Hepatocyte (in vitro differentiated cells): ENCODE results near the gene ACTR3C.

Source experiments
- EZH2 ChIP-seq: fragments of 200-600 bp; sonication (generic); IDR thresholded peaks from 2 replicates; pipeline ENCODE4 v1.6.1; 2016; ENCODE audit warnings: antibody characterized with exemption, mild to moderate bottlenecking, borderline replicate concordance
- EZH2phosphoT487 ChIP-seq: fragments of 200-600 bp; sonication (generic); IDR thresholded peaks from one replicate; pipeline ENCODE4 v1.6.1; 2018; ENCODE audit warnings: antibody characterized with exemption, mild to moderate bottlenecking, low read depth, moderate library complexity; ENCODE audit not compliant: unreplicated experiment, severe bottlenecking
- TF ChIP-seq, protein P1 (sequence below): fragments of 200-600 bp; sonication (generic); IDR thresholded peaks from 2 replicates; pipeline ENCODE4 v1.5.1; 2016; ENCODE audit warnings: antibody characterized with exemption, mild to moderate bottlenecking; ENCODE audit not compliant: poor library complexity

GRCh38 chr7:150361402-150361801, 38.1 kb upstream of the ACTR3C start:
- TF ChIP-seq, protein P1, sequence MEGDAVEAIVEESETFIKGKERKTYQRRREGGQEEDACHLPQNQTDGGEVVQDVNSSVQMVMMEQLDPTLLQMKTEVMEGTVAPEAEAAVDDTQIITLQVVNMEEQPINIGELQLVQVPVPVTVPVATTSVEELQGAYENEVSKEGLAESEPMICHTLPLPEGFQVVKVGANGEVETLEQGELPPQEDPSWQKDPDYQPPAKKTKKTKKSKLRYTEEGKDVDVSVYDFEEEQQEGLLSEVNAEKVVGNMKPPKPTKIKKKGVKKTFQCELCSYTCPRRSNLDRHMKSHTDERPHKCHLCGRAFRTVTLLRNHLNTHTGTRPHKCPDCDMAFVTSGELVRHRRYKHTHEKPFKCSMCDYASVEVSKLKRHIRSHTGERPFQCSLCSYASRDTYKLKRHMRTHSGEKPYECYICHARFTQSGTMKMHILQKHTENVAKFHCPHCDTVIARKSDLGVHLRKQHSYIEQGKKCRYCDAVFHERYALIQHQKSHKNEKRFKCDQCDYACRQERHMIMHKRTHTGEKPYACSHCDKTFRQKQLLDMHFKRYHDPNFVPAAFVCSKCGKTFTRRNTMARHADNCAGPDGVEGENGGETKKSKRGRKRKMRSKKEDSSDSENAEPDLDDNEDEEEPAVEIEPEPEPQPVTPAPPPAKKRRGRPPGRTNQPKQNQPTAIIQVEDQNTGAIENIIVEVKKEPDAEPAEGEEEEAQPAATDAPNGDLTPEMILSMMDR, result no peak
- TF ChIP-seq EZH2 (no peak), EZH2phosphoT487 (no peak)
